Measurements from ENCODE around the gene BLMH. TPM values are rescaled to one million over a fixed set of nuclear protein-coding genes. Genes with fewer than 3 reads are reported as not detected.
A peak's percentile ranks its signal among the peaks of the same experiment; 100 is the strongest.

Gene BLMH
- total RNA-seq (2022): 28.2 and 33.7 TPM in 2 replicates
- percentile 70 among the genes with signal in this experiment for Bru-seq, nascent RNA
- BruChase-seq, experiment 1, labeled RNA remaining after a 6-hour chase: percentile 65 among the genes with signal in this experiment
- BruChase-seq, experiment 2, labeled RNA remaining after a 2-hour chase: percentile 63 among the genes with signal in this experiment
- long read RNA-seq, transcript BLMH-201 (12 exons, 2,365 nt): major isoform, 25 of 34 reads
- long read RNA-seq, partial matches to known transcripts: 2 of 34 reads
- long read RNA-seq, other reads (novel, unspliced or antisense): 3 of 34 reads

- TF ChIP-seq CTCF (IDR thresholded peaks at IDR 0.05; ENCODE audit: unreplicated experiment): no peak
These were observed at the start of gene BLMH for GRCh38 chr17:30291543-30292285. Gene BLMH (minus strand): TSS chr17:30291944. CDS start chr17:30291819, 125 bp downstream.

GRCh38 chr17:30340801-30341356, 49.1 kb upstream of the BLMH start:
- no peak for DNase-seq
- Mint-ChIP-seq H3K36me3 (ENCODE audit: insufficient read depth, unreplicated experiment) (no peaks in the 10 kb centered on the region), H3K9me3 (ENCODE audit: low read depth, unreplicated experiment) (no peaks in the 10 kb centered on the region), H3K27ac (ENCODE audit: unreplicated experiment) (no peak overlapping the region), H3K27me3 (ENCODE audit: unreplicated experiment) (no peaks in the 10 kb centered on the region), H3K4me3 (ENCODE audit: low read depth, unreplicated experiment) (no peak overlapping the region), H3K4me1 (ENCODE audit: low read depth, unreplicated experiment) (peaks cover 35% of the 10 kb centered on the region)
- TF ChIP-seq CTCF (IDR thresholded peaks at IDR 0.05; ENCODE audit: unreplicated experiment): no peak
- CTCF ChIA-PET: no interaction called here
- no TSS peak for BruUV-seq (replicated peaks)
- intact Hi-C loops (cut with micrococcal nuclease; ENCODE audit: unreplicated experiment): loop anchor here (10.0 kb wide), 1 partner anchor 94 kb away; no protein-coding TSS in a partner anchor

More at GRCh38 chr17:30291543-30292285, at the start of gene BLMH:
- peak; percentile 86 for DNase-seq
- no peaks in the 10 kb centered on the region for H3K4me1 Mint-ChIP-seq (ENCODE audit: low read depth, unreplicated experiment)
- no TSS peak for BruUV-seq (replicated peaks)
- no peak within 1 kb of the TSS for H3K27ac Mint-ChIP-seq (ENCODE audit: unreplicated experiment)
- CTCF ChIA-PET: interaction anchor here (0.6 to 1.8 kb wide), 2 partner anchors 13 to 45 kb away, joined by 3 to 9 read pairs; no protein-coding TSS in a partner anchor
- no peaks in the 10 kb centered on the region for H3K9me3 Mint-ChIP-seq (ENCODE audit: low read depth, unreplicated experiment)
- H3K4me3 Mint-ChIP-seq (ENCODE audit: low read depth, unreplicated experiment): peak within 1 kb of the TSS; percentile 77
- no peaks in the 10 kb centered on the region for H3K27me3 Mint-ChIP-seq (ENCODE audit: unreplicated experiment)
- H3K36me3 Mint-ChIP-seq (ENCODE audit: insufficient read depth, unreplicated experiment): peaks cover 14% of the 10 kb centered on the region
- intact Hi-C loops (cut with micrococcal nuclease; ENCODE audit: unreplicated experiment): no loop called here

GRCh38 chr17:30339086-30339485, 47.3 kb upstream of the BLMH start:
- Mint-ChIP-seq H3K4me3 (ENCODE audit: low read depth, unreplicated experiment) (no peak overlapping the region), H3K36me3 (ENCODE audit: insufficient read depth, unreplicated experiment) (no peaks in the 10 kb centered on the region), H3K9me3 (ENCODE audit: low read depth, unreplicated experiment) (no peaks in the 10 kb centered on the region), H3K4me1 (ENCODE audit: low read depth, unreplicated experiment) (peaks cover 27% of the 10 kb centered on the region), H3K27ac (ENCODE audit: unreplicated experiment) (no peak overlapping the region), H3K27me3 (ENCODE audit: unreplicated experiment) (no peaks in the 10 kb centered on the region)
- CTCF ChIA-PET: interaction anchor here (0.6 to 1.0 kb wide), 4 partner anchors 12 to 235 kb away, joined by 3 to 13 read pairs (median 3); no protein-coding TSS in a partner anchor
- BruUV-seq (replicated peaks): no TSS peak
- DNase-seq: no peak
- intact Hi-C loops (cut with micrococcal nuclease; ENCODE audit: unreplicated experiment): loop anchor here (5.0 kb wide), 1 partner anchor 42 kb away; no protein-coding TSS in a partner anchor
- no peak for TF ChIP-seq CTCF (IDR thresholded peaks at IDR 0.05; ENCODE audit: unreplicated experiment)

GRCh38 chr17:30337393-30337999, 45.8 kb upstream of the BLMH start:
- H3K4me1 Mint-ChIP-seq (ENCODE audit: low read depth, unreplicated experiment): peaks cover 24% of the 10 kb centered on the region
- intact Hi-C loops (cut with micrococcal nuclease; ENCODE audit: unreplicated experiment): loop anchor here (2.0 to 5.0 kb wide), 2 partner anchors 40 to 213 kb away; no protein-coding TSS in a partner anchor
- DNase-seq: no peak
- H3K27ac Mint-ChIP-seq (ENCODE audit: unreplicated experiment): no peak overlapping the region
- H3K27me3 Mint-ChIP-seq (ENCODE audit: unreplicated experiment): no peaks in the 10 kb centered on the region
- CTCF ChIA-PET: interaction anchor here (1.4 kb wide), 1 partner anchor 7 kb away, joined by 5 read pairs; no protein-coding TSS in a partner anchor
- H3K9me3 Mint-ChIP-seq (ENCODE audit: low read depth, unreplicated experiment): no peaks in the 10 kb centered on the region
- H3K4me3 Mint-ChIP-seq (ENCODE audit: low read depth, unreplicated experiment): no peak overlapping the region
- no peak for TF ChIP-seq CTCF (IDR thresholded peaks at IDR 0.05; ENCODE audit: unreplicated experiment)
- no peaks in the 10 kb centered on the region for H3K36me3 Mint-ChIP-seq (ENCODE audit: insufficient read depth, unreplicated experiment)
- BruUV-seq (replicated peaks): no TSS peak
